ENCODE measurements around the gene GABBR1. TPM values are rescaled to one million over a fixed set of nuclear protein-coding genes. Genes with fewer than 3 reads are reported as not detected.

GABBR1 gene
- total RNA-seq, 2 experiments from 2014 or later, result 10.8 to 10.9 TPM

DNA sequence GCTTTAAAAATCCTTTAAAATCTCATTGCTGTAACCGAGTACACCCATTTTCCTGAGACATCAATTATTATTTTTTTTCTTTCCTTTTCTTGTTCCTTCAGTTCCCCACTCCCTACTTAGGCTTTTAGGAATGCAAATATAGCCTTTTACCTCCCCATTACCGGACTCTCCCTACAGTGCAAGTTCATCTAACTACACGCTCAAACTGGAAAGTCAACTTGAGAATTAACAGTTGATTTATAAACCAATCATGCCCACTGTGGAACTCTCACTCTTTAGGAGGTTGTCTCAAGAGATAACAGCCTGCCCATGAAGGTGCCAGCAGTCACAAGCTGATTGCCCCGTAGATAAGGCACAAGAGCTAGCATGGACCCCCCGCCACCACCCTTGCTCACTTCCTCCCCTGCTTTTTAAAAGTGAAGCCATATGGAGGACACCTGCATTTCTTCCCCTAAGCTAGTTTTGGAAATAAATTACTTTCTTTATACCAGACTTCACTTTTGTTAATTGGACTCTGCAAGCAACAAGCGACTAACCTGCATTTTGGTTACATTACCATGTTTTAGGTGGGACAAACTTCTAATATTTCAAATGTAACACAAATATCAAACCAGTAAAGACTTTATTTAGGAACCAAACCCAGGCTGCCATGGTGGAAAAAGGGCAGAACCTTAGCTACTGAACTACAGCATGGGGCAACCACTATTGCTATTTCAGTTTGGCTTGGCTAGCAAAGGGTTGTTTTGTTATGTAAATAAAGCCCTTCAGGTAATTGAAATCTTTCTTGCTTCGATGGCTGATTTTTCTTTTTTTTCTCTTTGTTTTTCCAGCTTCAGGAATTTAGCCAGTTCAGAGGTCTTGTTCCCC, 108.3 kb downstream of the GABBR1 start:
- Mint-ChIP-seq H3K4me1 (ENCODE audit: low read depth) (peaks cover 5% of the 10 kb centered on the region), H3K9me3 (peaks cover 3% of the 10 kb centered on the region), H3K4me3 (no peak overlapping the region), H3K36me3 (ENCODE audit: low read depth) (no peaks in the 10 kb centered on the region), H3K27ac (no peak overlapping the region), H3K27me3 (peaks cover 22% of the 10 kb centered on the region)
- POLR2A ChIA-PET, result interaction anchor here (0.6 to 1.1 kb wide), 2 partner anchors 11 to 74 kb away, joined by 3 read pairs; no protein-coding TSS in a partner anchor
- TF ChIP-seq, protein P1, sequence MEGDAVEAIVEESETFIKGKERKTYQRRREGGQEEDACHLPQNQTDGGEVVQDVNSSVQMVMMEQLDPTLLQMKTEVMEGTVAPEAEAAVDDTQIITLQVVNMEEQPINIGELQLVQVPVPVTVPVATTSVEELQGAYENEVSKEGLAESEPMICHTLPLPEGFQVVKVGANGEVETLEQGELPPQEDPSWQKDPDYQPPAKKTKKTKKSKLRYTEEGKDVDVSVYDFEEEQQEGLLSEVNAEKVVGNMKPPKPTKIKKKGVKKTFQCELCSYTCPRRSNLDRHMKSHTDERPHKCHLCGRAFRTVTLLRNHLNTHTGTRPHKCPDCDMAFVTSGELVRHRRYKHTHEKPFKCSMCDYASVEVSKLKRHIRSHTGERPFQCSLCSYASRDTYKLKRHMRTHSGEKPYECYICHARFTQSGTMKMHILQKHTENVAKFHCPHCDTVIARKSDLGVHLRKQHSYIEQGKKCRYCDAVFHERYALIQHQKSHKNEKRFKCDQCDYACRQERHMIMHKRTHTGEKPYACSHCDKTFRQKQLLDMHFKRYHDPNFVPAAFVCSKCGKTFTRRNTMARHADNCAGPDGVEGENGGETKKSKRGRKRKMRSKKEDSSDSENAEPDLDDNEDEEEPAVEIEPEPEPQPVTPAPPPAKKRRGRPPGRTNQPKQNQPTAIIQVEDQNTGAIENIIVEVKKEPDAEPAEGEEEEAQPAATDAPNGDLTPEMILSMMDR (IDR thresholded peaks at IDR 0.05), result no peak
- DNase-seq (no peak), ATAC-seq (no peak)
- CTCF ChIA-PET, result no interaction called here
- intact Hi-C loops (cut with micrococcal nuclease), result no loop called here

DNA sequence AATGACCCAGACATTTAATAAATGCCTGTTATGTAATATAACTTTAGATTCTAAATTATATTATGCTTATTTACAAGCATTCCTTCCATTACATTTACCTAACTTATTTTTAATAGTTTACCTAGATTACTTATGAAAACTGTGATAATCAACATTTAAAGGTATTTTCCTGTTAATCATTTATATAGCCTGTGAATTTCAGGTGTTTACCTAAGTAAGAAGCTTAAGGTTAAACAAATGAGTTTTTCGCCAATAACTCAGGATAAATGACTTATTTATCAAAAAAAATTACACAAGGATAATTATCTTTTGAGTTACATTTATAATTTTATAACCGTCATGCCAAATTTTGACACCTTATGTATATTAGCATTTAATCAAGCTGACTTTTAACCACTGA, 108.9 kb downstream of the GABBR1 start:
- ChIA-PET CTCF (interaction anchor here (1.0 kb wide), 1 partner anchor 129 kb away, joined by 3 read pairs; no protein-coding TSS in a partner anchor), POLR2A (interaction anchor here (1.1 kb wide), 1 partner anchor 11 kb away, joined by 3 read pairs; no protein-coding TSS in a partner anchor)
- ATAC-seq (no peak), DNase-seq (no peak)
- Mint-ChIP-seq H3K27ac (no peak overlapping the region), H3K4me3 (no peak overlapping the region), H3K4me1 (ENCODE audit: low read depth) (peaks cover 5% of the 10 kb centered on the region), H3K27me3 (peaks cover 22% of the 10 kb centered on the region), H3K9me3 (peaks cover 3% of the 10 kb centered on the region), H3K36me3 (ENCODE audit: low read depth) (no peaks in the 10 kb centered on the region)
- intact Hi-C loops (cut with micrococcal nuclease), result no loop called here
- TF ChIP-seq, protein P1 (IDR thresholded peaks at IDR 0.05), result no peak

DNA sequence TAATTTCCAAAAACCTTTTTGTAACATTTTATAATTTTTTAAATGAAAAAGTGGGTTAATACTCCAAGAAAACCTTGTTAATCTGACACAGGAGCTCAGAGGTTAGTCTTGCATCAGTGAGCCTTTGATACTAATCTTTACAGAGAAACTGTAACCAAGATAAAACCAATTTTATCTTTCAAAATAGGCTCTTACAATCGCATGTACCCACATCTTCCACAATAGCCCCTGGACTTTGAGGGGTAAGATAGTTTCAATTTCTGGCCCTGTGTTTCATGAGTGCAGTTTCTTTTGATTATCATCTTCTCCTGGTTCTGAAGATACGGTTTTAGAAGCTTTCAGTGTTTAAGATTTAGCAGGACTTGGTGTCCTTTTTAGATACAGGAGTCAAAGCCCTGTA, 110.8 kb downstream of the GABBR1 start:
- Mint-ChIP-seq H3K27me3 (peaks cover 26% of the 10 kb centered on the region), H3K36me3 (ENCODE audit: low read depth) (no peaks in the 10 kb centered on the region), H3K4me3 (no peak overlapping the region), H3K27ac (no peak overlapping the region), H3K9me3 (peaks cover 3% of the 10 kb centered on the region), H3K4me1 (ENCODE audit: low read depth) (peaks cover 4% of the 10 kb centered on the region)
- CTCF ChIA-PET, result no interaction called here
- POLR2A ChIA-PET, result no interaction called here
- ATAC-seq (no peak), DNase-seq (no peak)
- TF ChIP-seq, protein P1 (IDR thresholded peaks at IDR 0.05), result no peak
- intact Hi-C loops (cut with micrococcal nuclease), result no loop called here

DNA sequence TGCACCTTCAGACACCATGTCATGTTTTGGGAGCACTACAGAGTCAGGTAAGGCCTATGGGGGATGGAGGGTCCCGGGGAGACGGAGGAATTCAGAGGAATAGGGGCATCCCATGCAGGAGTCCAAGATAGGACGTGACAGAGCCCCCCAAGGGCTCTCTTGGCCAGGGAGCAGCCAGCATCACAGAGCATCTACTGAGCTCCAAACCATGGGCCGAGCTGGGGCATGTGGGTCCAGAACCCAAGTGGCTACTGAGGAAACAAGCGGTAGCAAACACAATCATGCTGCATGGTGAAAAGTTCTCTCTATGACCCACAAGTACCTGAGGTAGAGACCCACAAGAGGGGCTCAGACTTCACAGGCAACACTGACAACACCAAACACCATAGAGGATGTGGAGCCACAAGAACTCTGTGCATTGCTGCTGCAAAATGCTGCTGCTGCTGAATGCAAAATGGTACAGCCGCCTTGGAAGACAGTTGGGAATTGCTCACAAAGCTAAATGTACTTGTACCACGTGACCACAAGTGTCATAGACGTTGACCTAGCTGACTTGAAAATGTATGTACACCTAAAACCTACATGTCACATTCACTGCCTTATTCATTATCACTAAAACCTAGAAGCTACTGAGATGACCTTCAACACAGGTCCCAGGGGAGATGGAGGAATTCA, 111.8 kb downstream of the GABBR1 start:
- Mint-ChIP-seq H3K9me3 (peaks cover 3% of the 10 kb centered on the region), H3K4me1 (ENCODE audit: low read depth) (peaks cover 4% of the 10 kb centered on the region), H3K4me3 (no peak overlapping the region), H3K36me3 (ENCODE audit: low read depth) (no peaks in the 10 kb centered on the region), H3K27ac (no peak overlapping the region), H3K27me3 (peaks cover 22% of the 10 kb centered on the region)
- DNase-seq (no peak), ATAC-seq (no peak)
- TF ChIP-seq, protein P1 (IDR thresholded peaks at IDR 0.05), result no peak
- ChIA-PET POLR2A (no interaction called here), CTCF (no interaction called here)
- intact Hi-C loops (cut with micrococcal nuclease), result no loop called here

DNA sequence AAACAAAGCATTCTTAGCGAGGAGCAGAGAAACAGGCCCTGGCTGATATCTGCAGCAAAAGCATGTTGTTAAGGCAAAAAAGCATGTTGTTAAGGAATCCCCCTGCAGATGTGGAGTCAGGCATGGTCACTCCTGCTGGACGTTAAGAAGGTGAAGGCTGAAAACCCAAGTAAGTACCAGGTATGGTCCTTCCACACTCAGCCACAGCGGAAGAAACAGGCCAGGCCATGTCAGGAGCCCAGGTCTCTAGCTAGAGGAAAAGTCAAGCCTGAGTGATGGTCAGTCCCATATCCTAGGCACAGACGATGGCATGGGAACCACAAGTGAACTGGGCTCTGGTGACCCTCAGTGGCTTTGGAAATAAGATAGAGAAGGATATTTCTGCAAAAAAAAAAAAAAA, 112.8 kb downstream of the GABBR1 start:
- DNase-seq (no peak), ATAC-seq (no peak)
- Mint-ChIP-seq H3K9me3 (peaks cover 3% of the 10 kb centered on the region), H3K27ac (no peak overlapping the region), H3K36me3 (ENCODE audit: low read depth) (no peaks in the 10 kb centered on the region), H3K4me3 (no peak overlapping the region), H3K4me1 (ENCODE audit: low read depth) (peaks cover 9% of the 10 kb centered on the region), H3K27me3 (peaks cover 15% of the 10 kb centered on the region)
- ChIA-PET POLR2A (no interaction called here), CTCF (no interaction called here)
- intact Hi-C loops (cut with micrococcal nuclease), result no loop called here
- TF ChIP-seq, protein P1 (IDR thresholded peaks at IDR 0.05), result no peak

All from activated CD8-positive, alpha-beta T cell treated with anti-CD3 and anti-CD28 coated beads for 36 hours (primary cell).